Breast epithelium (tissue), 3 donors: ENCODE results near the gene SERGEF.

Experiments used
- CTCF ChIP-seq, 3 donors: fragments of 450-650 bp; IDR thresholded peaks; one replicate each; pipeline ENCODE4 v1.5.1; 2016 to 2017; ENCODE audit warnings: antibody characterized with exemption in 3 of 3, mild to moderate bottlenecking in 3 of 3, moderate library complexity in 3 of 3
- POLR2AphosphoS5 ChIP-seq, 3 donors: sonication (generic); formaldehyde crosslinking; IDR thresholded peaks; one replicate each; pipeline ENCODE4 v1.6.1; 2017; ENCODE audit warnings: antibody characterized with exemption in 3 of 3

- TF ChIP-seq CTCF (IDR thresholded peaks at IDR 0.05) (no peak), POLR2AphosphoS5 (IDR thresholded peaks at IDR 0.05) (no peak)
Observed at GRCh38 chr11:17831883-17832282, 181.0 kb downstream of the SERGEF start.
